Liver (tissue), 2 donors: ENCODE results near the gene KLK12.

Experiments used
- REST ChIP-seq: IDR thresholded peaks from 2 replicates; pipeline ENCODE4 v1.6.1; 2016; ENCODE audit warnings: antibody characterized with exemption, mild to moderate bottlenecking
- TAF1 ChIP-seq: conservative IDR thresholded peaks from 2 replicates; pipeline ENCODE4 v1.6.1; 2016; ENCODE audit warnings: antibody characterized with exemption, mild to moderate bottlenecking
- donor health status: healthy.

GRCh38 chr19:51015691-51016267 lies 19.0 kb downstream of the KLK12 start:
- TF ChIP-seq TAF1 (no peak), REST (no peak)
